Upper lobe of right lung (tissue), 1 donor: Measurements from ENCODE around the gene SOSTDC1. TPM values are rescaled to one million over a fixed set of nuclear protein-coding genes. Genes with fewer than 3 reads are reported as not detected.
"Not testable (repeated sequence)": the region's sequence is repeated elsewhere in the genome, so short reads cannot be mapped to it uniquely, and the experiment has no call there.

Experiments
- ATAC-seq: fragments of 200-7000 bp; cut with Tn5 transposase; one replicate; pipeline ENCODE4 v1.9.1; 2020; ENCODE audit warnings: mild to moderate bottlenecking, moderate library complexity
- DNase-seq: peaks from one replicate; pipeline ENCODE4 v3.0.0-alpha.2; 2020
- H3K27ac ChIP-seq: fragments of 200-600 bp; one replicate; pipeline ENCODE4 v1.8.0; 2022
- H3K27me3 ChIP-seq: fragments of 200-600 bp; one replicate; pipeline ENCODE4 v1.8.0; 2022; ENCODE audit warnings: mild to moderate bottlenecking
- H3K36me3 ChIP-seq: fragments of 200-600 bp; one replicate; pipeline ENCODE4 v1.8.0; 2022
- H3K4me1 ChIP-seq: fragments of 200-600 bp; one replicate; pipeline ENCODE4 v1.8.0; 2022
- H3K4me3 ChIP-seq: fragments of 200-600 bp; one replicate; pipeline ENCODE4 v1.8.0; 2022; ENCODE audit warnings: mild to moderate bottlenecking
- H3K9me3 ChIP-seq: fragments of 200-600 bp; one replicate; pipeline ENCODE4 v1.8.0; 2022
- CTCF ChIP-seq: fragments of 200-600 bp; IDR thresholded peaks from one replicate; pipeline ENCODE4 v1.8.0; 2022; ENCODE audit warnings: antibody characterized with exemption
- intact Hi-C: fragments of 100-400 bp; cut with DNase I; formaldehyde crosslinking; loops from one replicate; pipeline ENCODE4 v1.11.0; 2022
- total RNA-seq: library from RNA; stranded (reverse); fragmentation: NEBNext Ultra II Directional; extraction: Animal tissue kit (Norgen Biotek cat#: 25700); gene quantifications from one replicate; pipeline ENCODE4 v1.2.1, GENCODE V29; 2021
- donor health status: DM: no; HTN: yes; CAD: no; lungs with severe emphysema.

The SOSTDC1 gene
- total RNA-seq, 1 donor from 2014 or later, result 3.7 TPM

- DNase-seq (no peak), ATAC-seq (no peak)
- H3K9me3 ChIP-seq, result no peaks in the 10 kb centered on the region
- no peak overlapping the region for H3K4me3 ChIP-seq
- H3K36me3 ChIP-seq, result no peaks in the 10 kb centered on the region
- no peak for TF ChIP-seq CTCF
- no peak overlapping the region for H3K27ac ChIP-seq
- H3K4me1 ChIP-seq, result no peaks in the 10 kb centered on the region
- peaks cover 8% of the 10 kb centered on the region for H3K27me3 ChIP-seq
- intact Hi-C loops, result no loop called here
These were observed 4.6 kb downstream of the SOSTDC1 start for GRCh38 chr7:16460789-16461493.

GRCh38 chr7:16456303-16456702, 9.2 kb downstream of the SOSTDC1 start:
- H3K27ac ChIP-seq, H3K4me1 ChIP-seq, H3K27me3 ChIP-seq, ATAC-seq, intact Hi-C loops, DNase-seq, H3K4me3 ChIP-seq, H3K9me3 ChIP-seq, H3K36me3 ChIP-seq: not testable (repeated sequence)

- no peak for DNase-seq
These were observed 9.9 kb downstream of the SOSTDC1 start for GRCh38 chr7:16455591-16455990.

GRCh38 chr7:16450366-16450765, 15.2 kb downstream of the SOSTDC1 start:
- intact Hi-C loops, result no loop called here
- no peak for TF ChIP-seq CTCF
- ATAC-seq, result no peak

More at GRCh38 chr7:16455591-16455990, 9.9 kb downstream of the SOSTDC1 start:
- H3K27ac ChIP-seq, result no peak overlapping the region
- no peaks in the 10 kb centered on the region for H3K36me3 ChIP-seq
- ATAC-seq, result no peak
- H3K9me3 ChIP-seq, result no peaks in the 10 kb centered on the region
- TF ChIP-seq CTCF, result no peak
- H3K4me3 ChIP-seq, result no peak overlapping the region
- no peaks in the 10 kb centered on the region for H3K4me1 ChIP-seq
- no peaks in the 10 kb centered on the region for H3K27me3 ChIP-seq
- intact Hi-C loops, result no loop called here

GRCh38 chr7:16447876-16448275, 17.7 kb downstream of the SOSTDC1 start:
- no peak for TF ChIP-seq CTCF
- H3K4me1 ChIP-seq, result no peaks in the 10 kb centered on the region
- H3K27me3 ChIP-seq, result no peaks in the 10 kb centered on the region
- DNase-seq (no peak), ATAC-seq (no peak)
- intact Hi-C loops, result no loop called here
- H3K27ac ChIP-seq, result no peak overlapping the region
- no peaks in the 10 kb centered on the region for H3K9me3 ChIP-seq
- no peak overlapping the region for H3K4me3 ChIP-seq
- no peaks in the 10 kb centered on the region for H3K36me3 ChIP-seq

More at GRCh38 chr7:16450366-16450765, 15.2 kb downstream of the SOSTDC1 start:
- no peaks in the 10 kb centered on the region for H3K36me3 ChIP-seq
- H3K9me3 ChIP-seq, result no peaks in the 10 kb centered on the region
- no peaks in the 10 kb centered on the region for H3K27me3 ChIP-seq
- no peak overlapping the region for H3K27ac ChIP-seq
- no peak overlapping the region for H3K4me3 ChIP-seq
- DNase-seq, result no peak
- no peaks in the 10 kb centered on the region for H3K4me1 ChIP-seq

- DNase-seq (no peak), ATAC-seq (no peak)
- H3K36me3 ChIP-seq, result no peaks in the 10 kb centered on the region
- no peaks in the 10 kb centered on the region for H3K27me3 ChIP-seq
- no peak for TF ChIP-seq CTCF
- no peaks in the 10 kb centered on the region for H3K4me1 ChIP-seq
- H3K4me3 ChIP-seq, result no peak overlapping the region
- no peak overlapping the region for H3K27ac ChIP-seq
- intact Hi-C loops, result no loop called here
- no peaks in the 10 kb centered on the region for H3K9me3 ChIP-seq
These were observed 19.0 kb downstream of the SOSTDC1 start for GRCh38 chr7:16446508-16446907.

- ATAC-seq, H3K27ac ChIP-seq, intact Hi-C loops, H3K4me3 ChIP-seq, H3K9me3 ChIP-seq, H3K27me3 ChIP-seq, H3K36me3 ChIP-seq, H3K4me1 ChIP-seq, DNase-seq: not testable (repeated sequence)
These were observed 21.7 kb downstream of the SOSTDC1 start for GRCh38 chr7:16443871-16444270.
